Esophagus squamous epithelium (tissue), 4 donors: Measurements from ENCODE around the gene SHISAL1.

ENCODE experiments used
- POLR2A ChIP-seq, 4 donors: fragments of 450-650 bp; IDR thresholded peaks; one replicate each; pipeline ENCODE4 v1.6.1; 2017; ENCODE audit warnings: antibody characterized with exemption in 4 of 4, mild to moderate bottlenecking in 4 of 4, moderate library complexity in 3 of 4
- TF ChIP-seq, protein P1 (sequence below), 6 experiments: fragments of 450-650 bp in 4 of 6; fragments of 200-600 bp in 2 of 6; sonication (generic) in 2 of 6; IDR thresholded peaks; one replicate each; pipeline ENCODE4 v1.5.1; 2016 to 2019; ENCODE audit warnings: antibody characterized with exemption in 6 of 6, mild to moderate bottlenecking in 4 of 6, moderate library complexity in 4 of 6

DNA sequence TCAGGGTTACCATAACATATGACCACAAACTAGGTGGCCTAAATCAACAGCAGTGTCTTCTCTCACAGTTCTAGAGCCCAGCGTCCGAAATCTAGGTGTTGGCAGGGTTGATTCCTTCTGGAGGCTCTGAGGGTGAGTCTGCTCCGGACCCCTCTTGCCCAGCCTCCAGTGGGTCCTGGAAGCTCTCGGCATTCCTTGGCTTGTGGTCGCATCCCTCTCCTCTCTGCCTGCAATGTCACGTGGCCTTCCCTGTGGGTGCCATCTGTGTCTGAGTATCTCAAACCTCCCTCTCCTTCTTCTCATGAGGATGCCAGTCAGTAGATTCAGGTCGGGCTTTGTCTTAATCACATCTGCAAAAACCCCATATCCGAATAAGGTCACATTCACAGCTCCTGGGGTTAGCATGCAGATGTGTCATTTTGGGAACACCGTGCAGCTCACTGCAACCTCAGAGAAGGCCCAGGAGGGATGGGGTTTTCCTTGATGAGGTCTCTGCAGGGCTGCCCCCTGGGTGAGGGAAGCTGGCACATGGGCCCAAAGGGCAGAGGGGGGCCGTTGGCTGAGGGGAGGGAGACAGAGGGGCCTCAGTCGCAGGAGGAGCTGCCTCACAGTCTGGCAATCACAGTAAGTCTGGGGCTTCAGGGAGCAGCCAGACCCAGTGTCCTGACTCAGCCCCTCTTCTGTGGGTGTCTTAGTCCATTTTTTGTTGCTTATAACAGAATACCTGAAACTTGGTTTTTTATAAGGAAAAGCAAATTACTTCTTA is 90.9 kb downstream of the SHISAL1 start:
- TF ChIP-seq, protein P1, sequence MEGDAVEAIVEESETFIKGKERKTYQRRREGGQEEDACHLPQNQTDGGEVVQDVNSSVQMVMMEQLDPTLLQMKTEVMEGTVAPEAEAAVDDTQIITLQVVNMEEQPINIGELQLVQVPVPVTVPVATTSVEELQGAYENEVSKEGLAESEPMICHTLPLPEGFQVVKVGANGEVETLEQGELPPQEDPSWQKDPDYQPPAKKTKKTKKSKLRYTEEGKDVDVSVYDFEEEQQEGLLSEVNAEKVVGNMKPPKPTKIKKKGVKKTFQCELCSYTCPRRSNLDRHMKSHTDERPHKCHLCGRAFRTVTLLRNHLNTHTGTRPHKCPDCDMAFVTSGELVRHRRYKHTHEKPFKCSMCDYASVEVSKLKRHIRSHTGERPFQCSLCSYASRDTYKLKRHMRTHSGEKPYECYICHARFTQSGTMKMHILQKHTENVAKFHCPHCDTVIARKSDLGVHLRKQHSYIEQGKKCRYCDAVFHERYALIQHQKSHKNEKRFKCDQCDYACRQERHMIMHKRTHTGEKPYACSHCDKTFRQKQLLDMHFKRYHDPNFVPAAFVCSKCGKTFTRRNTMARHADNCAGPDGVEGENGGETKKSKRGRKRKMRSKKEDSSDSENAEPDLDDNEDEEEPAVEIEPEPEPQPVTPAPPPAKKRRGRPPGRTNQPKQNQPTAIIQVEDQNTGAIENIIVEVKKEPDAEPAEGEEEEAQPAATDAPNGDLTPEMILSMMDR (IDR thresholded peaks at IDR 0.05), result no peak
- no peak for TF ChIP-seq POLR2A (IDR thresholded peaks at IDR 0.05)
